Neuronal stem cell (in vitro differentiated cells): ENCODE data around the gene MACROD1.

Experiments
- DNase-seq: peaks from one replicate; pipeline ENCODE4 v3.0.0-alpha.2; 2013; ENCODE audit warnings: low spot score
- H2AFZ ChIP-seq: one replicate; pipeline ENCODE4 v1.6.1; 2013; ENCODE audit warnings: mild to moderate bottlenecking, low read length, inconsistent platforms
- H2AK5ac ChIP-seq: 2 replicates; pipeline ENCODE4 v1.6.1; 2013; ENCODE audit warnings: low read depth, mild to moderate bottlenecking, inconsistent platforms, low read length, moderate library complexity, mixed read lengths
- H2BK120ac ChIP-seq: 2 replicates; pipeline ENCODE4 v1.6.1; 2013; ENCODE audit warnings: low read depth, mild to moderate bottlenecking, inconsistent platforms, low read length, moderate library complexity, mixed read lengths
- H2BK12ac ChIP-seq: one replicate; pipeline ENCODE4 v1.6.1; 2013; ENCODE audit warnings: low read length, inconsistent platforms
- H2BK15ac ChIP-seq: 2 replicates; pipeline ENCODE4 v1.6.1; 2013; ENCODE audit warnings: mild to moderate bottlenecking, low read length, inconsistent platforms, mixed read lengths
- H2BK5ac ChIP-seq: one replicate; pipeline ENCODE4 v1.6.1; 2013; ENCODE audit warnings: inconsistent platforms, mild to moderate bottlenecking, low read length, moderate library complexity
- H3K14ac ChIP-seq: one replicate; pipeline ENCODE4 v1.6.1; 2013; ENCODE audit warnings: low read length, inconsistent platforms
- H3K18ac ChIP-seq: 2 replicates; pipeline ENCODE4 v1.6.1; 2013; ENCODE audit warnings: low read length, inconsistent platforms
- H3K23ac ChIP-seq: 2 replicates; pipeline ENCODE4 v1.6.1; 2013; ENCODE audit warnings: low read depth, mild to moderate bottlenecking, mixed read lengths, low read length, inconsistent platforms; ENCODE audit not compliant: poor library complexity
- H3K27ac ChIP-seq: replicated peaks from 3 replicates; pipeline ENCODE4 v1.5.1; 2013; ENCODE audit warnings: low read length, inconsistent platforms
- H3K27me3 ChIP-seq, 3 experiments: 2 replicates each; pipeline ENCODE4 v1.6.1; 2013; ENCODE audit warnings: low read length in 3 of 3, mild to moderate bottlenecking in 2 of 3, inconsistent platforms in 1 of 3, low read depth in 1 of 3, mixed read lengths in 1 of 3, moderate library complexity in 1 of 3; ENCODE audit not compliant: control insufficient read depth in 3 of 3, insufficient read depth in 3 of 3
- H3K36me3 ChIP-seq, 2 donors: replicated peaks in 1 of 2; 2 replicates each; pipeline ENCODE4 v1.6.1; 2013; ENCODE audit warnings: low read length in 2 of 2; ENCODE audit not compliant: control insufficient read depth in 2 of 2, insufficient read depth in 2 of 2
- H3K4ac ChIP-seq: 2 replicates; pipeline ENCODE4 v1.6.1; 2013; ENCODE audit warnings: inconsistent platforms, mild to moderate bottlenecking, low read length, moderate library complexity
- H3K4me1 ChIP-seq, 2 donors: 1 replicate in 1 of 2; 2 replicates in 1 of 2; pipeline ENCODE4 v1.6.1; 2013; ENCODE audit warnings: low read length in 2 of 2, low read depth in 1 of 2; ENCODE audit not compliant: control insufficient read depth in 2 of 2, insufficient read depth in 1 of 2
- H3K4me2 ChIP-seq: one replicate; pipeline ENCODE4 v1.6.1; 2013; ENCODE audit warnings: mild to moderate bottlenecking, low read length, inconsistent platforms; ENCODE audit not compliant: insufficient read depth, poor library complexity, severe bottlenecking
- H3K4me3 ChIP-seq, 2 donors: 2 replicates each; pipeline ENCODE4 v1.5.1; 2013; ENCODE audit warnings: low read length in 2 of 2, mild to moderate bottlenecking in 2 of 2, inconsistent platforms in 1 of 2, moderate library complexity in 1 of 2
- H3K79me1 ChIP-seq: one replicate; pipeline ENCODE4 v1.6.1; 2013; ENCODE audit warnings: low read depth, mild to moderate bottlenecking, inconsistent platforms, low read length, moderate library complexity
- H3K9ac ChIP-seq: one replicate; pipeline ENCODE4 v1.6.1; 2013; ENCODE audit warnings: mild to moderate bottlenecking, low read depth, low read length, inconsistent platforms; ENCODE audit not compliant: poor library complexity
- H3K9me3 ChIP-seq, 2 donors: replicated peaks in 1 of 2; 2 replicates each; pipeline versions ENCODE3 to v1.6.1; 2013; ENCODE audit warnings: low read length in 2 of 2, mild to moderate bottlenecking in 2 of 2, inconsistent platforms in 1 of 2, low read depth in 1 of 2, mixed read lengths in 1 of 2, moderate library complexity in 1 of 2; ENCODE audit not compliant: control insufficient read depth in 2 of 2, insufficient read depth in 1 of 2
- H4K8ac ChIP-seq: one replicate; pipeline ENCODE4 v1.6.1; 2013; ENCODE audit warnings: low read depth, mild to moderate bottlenecking, inconsistent platforms, low read length, moderate library complexity
- H4K91ac ChIP-seq: one replicate; pipeline ENCODE4 v1.6.1; 2013; ENCODE audit warnings: low read length, low read depth, mild to moderate bottlenecking, inconsistent platforms; ENCODE audit not compliant: poor library complexity
- whole genome bisulfite sequencing, 2 donors: extraction: QIAGEN DNeasy Blood & Tissue Kit; methylation state at CpG; one replicate each; pipeline ENCODE4 v1.1.7; 2013; ENCODE audit warnings: missing lambda C conversion rate in 2 of 2, mixed read lengths in 1 of 2; ENCODE audit not compliant: insufficient read length in 2 of 2, insufficient replicate concordance in 1 of 2; ENCODE audit errors: extremely low coverage in 2 of 2; 5-methylcytosine and 5-hydroxymethylcytosine counted together

Gene MACROD1

GRCh38 chr11:64144587-64145472 is 21.1 kb downstream of the MACROD1 start:
- DNase-seq = no peak
- no peak overlapping the region for H3K4ac ChIP-seq

GRCh38 chr11:64141081-64141783 is 24.7 kb downstream of the MACROD1 start:
- H3K27ac ChIP-seq = no peak overlapping the region
- no peak overlapping the region for H2AFZ ChIP-seq
- H3K9ac ChIP-seq = peak overlapping the region; percentile 39
- no peaks in the 10 kb centered on the region for H3K36me3 ChIP-seq
- H3K23ac ChIP-seq = no peak overlapping the region
- H3K14ac ChIP-seq = no peak overlapping the region
- peak overlapping the region; percentile 94 for H2AK5ac ChIP-seq
- no peaks in the 10 kb centered on the region for H3K79me1 ChIP-seq
- H3K27me3 ChIP-seq = peaks cover 0 to 7% (median 0%) of the 10 kb centered on the region in 3 experiments
- H3K4me3 ChIP-seq = no peak overlapping the region
- no peak overlapping the region for H4K8ac ChIP-seq
- H2BK120ac ChIP-seq = no peak overlapping the region
- no peak overlapping the region for H2BK5ac ChIP-seq
- no peak overlapping the region for H3K4ac ChIP-seq
- H4K91ac ChIP-seq = no peak overlapping the region
- WGBS, 2 donors = no CpG with 5 or more reads among the region's 21 CpGs
- peak overlapping the region; percentile 63 for H2BK15ac ChIP-seq
- DNase-seq = no peak
- no peak overlapping the region for H2BK12ac ChIP-seq
- peak overlapping the region; percentile 4 for H3K4me2 ChIP-seq
- peaks cover 5 to 18% of the 10 kb centered on the region in 2 donors for H3K4me1 ChIP-seq
- no peaks in the 10 kb centered on the region for H3K9me3 ChIP-seq
- H3K18ac ChIP-seq = peak overlapping the region; percentile 68

More at GRCh38 chr11:64144587-64145472, 21.1 kb downstream of the MACROD1 start:
- H3K18ac ChIP-seq = peak overlapping the region; percentile 53
- H3K27me3 ChIP-seq = no peaks in the 10 kb centered on the region
- H3K9me3 ChIP-seq = no peaks in the 10 kb centered on the region
- H2AK5ac ChIP-seq = peak overlapping the region; percentile 83
- H3K4me2 ChIP-seq = no peak overlapping the region
- whole genome bisulfite sequencing, 2 donors = no CpG with 5 or more reads among the region's 41 CpGs
- H3K4me1 ChIP-seq = peaks cover 9 to 12% of the 10 kb centered on the region in 2 donors
- H3K4me3 ChIP-seq = no peak overlapping the region
- peak overlapping the region; percentile 58 for H2BK12ac ChIP-seq
- H2BK15ac ChIP-seq = peak overlapping the region; percentile 18
- H3K9ac ChIP-seq = no peak overlapping the region
- H2AFZ ChIP-seq = no peak overlapping the region
- H3K27ac ChIP-seq = no peak overlapping the region
- H4K8ac ChIP-seq = no peak overlapping the region
- H2BK120ac ChIP-seq = no peak overlapping the region
- peak overlapping the region; percentile 87 for H2BK5ac ChIP-seq
- no peak overlapping the region for H4K91ac ChIP-seq
- no peaks in the 10 kb centered on the region for H3K36me3 ChIP-seq
- no peaks in the 10 kb centered on the region for H3K79me1 ChIP-seq
- H3K23ac ChIP-seq = peak overlapping the region; percentile 81
- H3K14ac ChIP-seq = no peak overlapping the region

- Histone ChIP-seq H3K4me1 (peaks cover 5 to 16% of the 10 kb centered on the region in 2 donors), H4K8ac (no peak overlapping the region), H3K9ac (peak overlapping the region; percentile 39), H3K4ac (no peak overlapping the region), H3K79me1 (peaks cover 3% of the 10 kb centered on the region), H3K27ac (no peak overlapping the region), H2BK5ac (peak overlapping the region; percentile 19), H3K14ac (peak overlapping the region; percentile 31), H3K36me3 (no peaks in the 10 kb centered on the region), H2AK5ac (peak overlapping the region; percentile 60), H2BK12ac (no peak overlapping the region), H3K23ac (peak overlapping the region; percentile 8), H3K9me3 (no peaks in the 10 kb centered on the region), H4K91ac (no peak overlapping the region), H3K18ac (peak overlapping the region; percentile 7), H2BK120ac (no peak overlapping the region), H3K27me3 (peaks cover 0 to 7% (median 0%) of the 10 kb centered on the region in 3 experiments), H3K4me3 (no peak overlapping the region), H3K4me2 (no peak overlapping the region), H2AFZ (no peak overlapping the region), H2BK15ac (no peak overlapping the region)
- no peak for DNase-seq
- WGBS, 2 donors = no CpG with 5 or more reads among the region's 8 CpGs
Observed at GRCh38 chr11:64140082-64140481, 25.8 kb downstream of the MACROD1 start.

GRCh38 chr11:64139049-64139448 is 26.9 kb downstream of the MACROD1 start:
- Histone ChIP-seq H2BK12ac (no peak overlapping the region), H3K4me2 (no peak overlapping the region), H2BK15ac (no peak overlapping the region), H2BK120ac (no peak overlapping the region), H3K23ac (no peak overlapping the region), H2AK5ac (peak overlapping the region; percentile 79), H3K9me3 (no peaks in the 10 kb centered on the region), H2BK5ac (no peak overlapping the region), H3K18ac (peak overlapping the region; percentile 81), H3K14ac (no peak overlapping the region), H3K27me3 (peaks cover 0 to 7% (median 0%) of the 10 kb centered on the region in 3 experiments), H3K27ac (no peak overlapping the region), H3K9ac (no peak overlapping the region), H2AFZ (no peak overlapping the region), H4K91ac (no peak overlapping the region), H3K4ac (no peak overlapping the region), H3K79me1 (peaks cover 3% of the 10 kb centered on the region), H3K36me3 (no peaks in the 10 kb centered on the region), H3K4me1 (peaks cover 5 to 11% of the 10 kb centered on the region in 2 donors), H3K4me3 (no peak overlapping the region), H4K8ac (no peak overlapping the region)
- WGBS, 2 donors = no CpG with 5 or more reads among the region's 15 CpGs
- no peak for DNase-seq
